ENCODE data around the gene SLC4A1. TPM values are rescaled to one million over a fixed set of nuclear protein-coding genes. Genes with fewer than 3 reads are reported as not detected.

The SLC4A1 gene
- total and polyA plus RNA-seq, 8 donors: 8.3 TPM; not detected in 7

GRCh38 chr17:44210342-44211192, 57.4 kb downstream of the SLC4A1 start:
- TF ChIP-seq CTCF (IDR thresholded peaks at IDR 0.05) (peak in 5 of 7 experiments; percentile 97 to 99 (median 97)), POLR2AphosphoS5 (IDR thresholded peaks at IDR 0.05) (peak; percentile 43 to 88 (median 46)), EP300 (IDR thresholded peaks at IDR 0.05) (no peak), POLR2A (IDR thresholded peaks at IDR 0.05) (no peak)
- H3K36me3 ChIP-seq: peaks cover 56 to 87% (median 84%) of the 10 kb centered on the region in 4 donors
- no peaks in the 10 kb centered on the region for H3K27me3 ChIP-seq
- H3K4me1 ChIP-seq: peaks cover 20 to 54% (median 28%) of the 10 kb centered on the region in 4 donors
- no peaks in the 10 kb centered on the region for H3K9me3 ChIP-seq
- peak overlapping the region in 3 of 4 donors; percentile 0 to 32 (median 27) for H3K4me3 ChIP-seq
- 23 to 50% (median 26%) methylated on average over 15 to 64 of the region's 64 CpGs for WGBS, 5 donors
- peak overlapping the region; percentile 53 to 79 (median 61) for H3K27ac ChIP-seq
- intact Hi-C loops (cut with DNase I; ENCODE audit: low total_unique reads): loop anchor here (5.0 kb wide), 1 partner anchor 112 kb away; the partner anchor contains the start of gene SLC25A39
- DNase-seq: peak; percentile 92 to 96

DNA sequence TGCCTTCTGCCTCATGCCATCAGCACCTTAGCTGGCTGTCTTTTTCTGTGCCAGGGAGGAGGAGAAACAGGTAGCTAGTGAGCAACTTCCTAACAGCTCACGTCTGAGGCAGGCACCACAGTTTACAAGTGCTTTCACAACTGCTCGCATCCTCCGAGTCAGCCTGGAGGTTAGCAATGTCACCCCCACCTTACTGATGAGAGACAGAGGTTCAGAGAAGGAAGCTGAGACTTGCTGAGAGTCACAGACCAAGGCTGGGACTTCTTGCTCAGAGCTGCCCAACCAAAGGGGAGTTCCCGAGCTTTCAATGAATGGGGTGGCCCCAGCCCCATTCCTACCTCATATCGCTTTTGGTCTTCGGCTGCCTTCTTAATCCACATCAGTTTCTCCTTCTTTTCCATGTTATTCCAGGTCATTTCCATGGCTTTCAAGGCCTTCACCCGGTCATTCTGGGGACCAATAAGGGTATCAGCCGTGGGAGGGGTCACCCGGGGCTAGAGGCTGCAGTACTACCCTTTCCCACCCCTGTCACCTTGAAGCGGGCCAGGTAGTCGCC, 58.1 kb downstream of the SLC4A1 start:
- Histone ChIP-seq H3K27me3 (no peaks in the 10 kb centered on the region), H3K4me3 (peak overlapping the region in 3 of 4 donors; percentile 0 to 32 (median 27)), H3K36me3 (peaks cover 49 to 80% (median 77%) of the 10 kb centered on the region in 4 donors), H3K4me1 (peaks cover 20 to 50% (median 30%) of the 10 kb centered on the region in 4 donors), H3K27ac (peak overlapping the region; percentile 14 to 79 (median 61)), H3K9me3 (no peaks in the 10 kb centered on the region)
- DNase-seq: no peak
- TF ChIP-seq POLR2A (IDR thresholded peaks at IDR 0.05) (no peak), CTCF (IDR thresholded peaks at IDR 0.05) (no peak), EP300 (IDR thresholded peaks at IDR 0.05) (no peak)
- intact Hi-C loops (cut with DNase I; ENCODE audit: low total_unique reads): loop anchor here (5.0 kb wide), 1 partner anchor 112 kb away; the partner anchor contains the start of gene SLC25A39
- WGBS, 5 donors: 60 to 74% (median 69%) methylated on average over 10 to 11 of the region's 11 CpGs

- Histone ChIP-seq H3K4me3 (no peak overlapping the region), H3K27me3 (no peaks in the 10 kb centered on the region), H3K36me3 (peaks cover 41 to 61% (median 57%) of the 10 kb centered on the region in 4 donors), H3K4me1 (peaks cover 25 to 65% (median 39%) of the 10 kb centered on the region in 4 donors), H3K9me3 (no peaks in the 10 kb centered on the region), H3K27ac (peak overlapping the region in 1 of 5 donors; percentile 13)
- TF ChIP-seq EP300 (IDR thresholded peaks at IDR 0.05): no peak
- TF ChIP-seq CTCF (IDR thresholded peaks at IDR 0.05): no peak
- TF ChIP-seq POLR2A (IDR thresholded peaks at IDR 0.05): no peak
- TF ChIP-seq POLR2AphosphoS5 (IDR thresholded peaks at IDR 0.05): no peak
- intact Hi-C loops (cut with DNase I; ENCODE audit: low total_unique reads): no loop called here
- 77 to 90% (median 86%) methylated on average over 5 of the region's 5 CpGs for WGBS, 5 donors
- no peak for DNase-seq
These were observed 60.2 kb downstream of the SLC4A1 start for GRCh38 chr17:44207743-44208142.

DNA sequence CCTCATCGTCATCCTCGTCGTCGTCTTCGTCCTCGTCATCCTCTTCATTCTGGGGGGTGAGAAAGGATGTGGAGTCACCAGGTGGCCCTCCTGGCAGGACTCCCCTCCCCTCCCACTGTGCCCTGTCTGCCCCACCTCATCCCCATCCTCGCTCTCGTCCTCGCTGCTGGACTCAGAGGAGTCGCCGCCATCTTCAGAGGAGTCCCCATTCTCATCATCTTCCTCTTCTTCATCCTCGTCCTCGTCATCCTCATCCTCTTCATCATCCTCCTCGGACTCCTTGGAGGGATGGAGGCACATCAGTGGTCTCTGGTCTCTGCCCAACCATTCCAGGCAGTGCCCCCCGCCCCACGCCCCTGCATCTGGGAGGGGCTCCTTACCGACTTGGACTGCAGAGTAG, 60.6 kb downstream of the SLC4A1 start:
- Histone ChIP-seq H3K27ac (no peak overlapping the region), H3K4me1 (peaks cover 25 to 61% (median 37%) of the 10 kb centered on the region in 4 donors), H3K9me3 (no peaks in the 10 kb centered on the region), H3K27me3 (no peaks in the 10 kb centered on the region), H3K36me3 (peaks cover 41 to 59% (median 54%) of the 10 kb centered on the region in 4 donors), H3K4me3 (no peak overlapping the region)
- no peak for TF ChIP-seq POLR2AphosphoS5 (IDR thresholded peaks at IDR 0.05)
- 83 to 90% (median 87%) methylated on average over 17 of the region's 17 CpGs for WGBS, 5 donors
- no peak for DNase-seq
- intact Hi-C loops (cut with DNase I; ENCODE audit: low total_unique reads): no loop called here
